B cell (primary cell): ENCODE measurements around the gene SLC2A14. TPM values are rescaled to one million over a fixed set of nuclear protein-coding genes. Genes with fewer than 3 reads are reported as not detected.
A peak's percentile ranks its signal among the peaks of the same experiment; 100 is the strongest.
"Not testable (repeated sequence)": the region's sequence is repeated elsewhere in the genome, so short reads cannot be mapped to it uniquely, and the experiment has no call there.

ENCODE experiments used
- ATAC-seq: fragments of 200-7000 bp; cut with Tn5 transposase; one replicate; pipeline ENCODE4 v1.10.0; 2021; ENCODE audit warnings: low read depth, mild to moderate bottlenecking, moderate number of reproducible peaks, moderate library complexity
- CTCF ChIA-PET: fragments of 350-600 bp; sonication (Branson Sonifier 250); formaldehyde crosslinking; loops from one replicate; lab custom pipeline; 2021; ENCODE audit warnings: antibody characterized with exemption, inconsistent platforms; lab: Charles Lee
- POLR2A ChIA-PET: fragments of 350-600 bp; sonication (Branson Sonifier 250); formaldehyde crosslinking; loops from one replicate; lab custom pipeline; 2021; ENCODE audit warnings: antibody characterized with exemption; lab: Charles Lee
- DNase-seq: peaks from one replicate; pipeline ENCODE4 v3.0.0; 2013
- H2AFZ ChIP-seq: 2 replicates; pipeline ENCODE4 v1.6.1; 2012; ENCODE audit warnings: mild to moderate bottlenecking, low read depth, low read length; ENCODE audit not compliant: insufficient read depth, poor library complexity, severe bottlenecking
- H3K27ac ChIP-seq, 2 donors: 1 replicate in 1 of 2; 2 replicates in 1 of 2; pipeline ENCODE4 v1.5.1; 2012 to 2013; ENCODE audit warnings: low read length in 2 of 2, mild to moderate bottlenecking in 2 of 2, moderate library complexity in 1 of 2
- H3K27me3 ChIP-seq, 4 experiments: fragments of 200-600 bp in 1 of 4; sonication (generic) in 1 of 4; replicated peaks in 1 of 4; 1 replicate in 2 of 4; 2 replicates in 2 of 4; pipeline versions ENCODE4 v1.6.1 to v1.7.0; 2013 to 2016; ENCODE audit warnings: low read length in 3 of 4, mild to moderate bottlenecking in 2 of 4, mixed read lengths in 1 of 4, moderate library complexity in 1 of 4; ENCODE audit not compliant: insufficient read depth in 4 of 4, control insufficient read depth in 3 of 4; ENCODE audit errors: control extremely low read depth in 1 of 4
- H3K36me3 ChIP-seq, 2 experiments: replicated peaks in 1 of 2; 1 replicate in 1 of 2; 2 replicates in 1 of 2; pipeline versions ENCODE4 v1.6.1 to v1.7.1; 2013; ENCODE audit warnings: low read length in 1 of 2; ENCODE audit not compliant: insufficient read depth in 2 of 2, control insufficient read depth in 1 of 2; ENCODE audit errors: control extremely low read depth in 1 of 2, extremely low read depth in 1 of 2
- H3K4me1 ChIP-seq, 2 donors: fragments of 200-600 bp in 1 of 2; sonication (generic) in 1 of 2; 1 replicate in 1 of 2; 2 replicates in 1 of 2; pipeline versions ENCODE4 v1.5.1 to v1.6.1; 2013 to 2017; ENCODE audit warnings: low read length in 2 of 2; ENCODE audit not compliant: control insufficient read depth in 2 of 2, insufficient read depth in 2 of 2
- H3K4me2 ChIP-seq: replicated peaks from 2 replicates; pipeline ENCODE3; 2012; ENCODE audit warnings: mild to moderate bottlenecking, low read depth, low read length; ENCODE audit not compliant: poor library complexity, severe bottlenecking
- H3K4me3 ChIP-seq, 5 experiments: fragments of 200-600 bp in 1 of 5; sonication (generic) in 1 of 5; 1 replicate in 3 of 5; 2 replicates in 2 of 5; pipeline versions ENCODE4 v1.5.1 to v1.7.0; 2011 to 2016; ENCODE audit warnings: low read length in 4 of 5, mild to moderate bottlenecking in 4 of 5, low read depth in 2 of 5, control low read depth in 1 of 5, moderate library complexity in 1 of 5; ENCODE audit not compliant: insufficient read depth in 1 of 5; ENCODE audit errors: control extremely low read depth in 1 of 5, extremely low read depth in 1 of 5
- H3K79me2 ChIP-seq: fragments of 200-600 bp; sonication (generic); one replicate; pipeline ENCODE4 v1.6.0; 2016; ENCODE audit warnings: low read length; ENCODE audit not compliant: control insufficient read depth, insufficient read depth
- H3K9ac ChIP-seq: fragments of 200-600 bp; sonication (generic); 2 replicates; pipeline ENCODE4 v1.6.1; 2017; ENCODE audit warnings: mild to moderate bottlenecking, low read length, moderate library complexity
- H3K9me3 ChIP-seq, 3 donors: one replicate each; pipeline versions ENCODE4 v1.6.1 to v1.7.1; 2013; ENCODE audit warnings: low read length in 2 of 3; ENCODE audit not compliant: control insufficient read depth in 2 of 3, insufficient read depth in 1 of 3; ENCODE audit errors: control extremely low read depth in 1 of 3
- H4K20me1 ChIP-seq: 2 replicates; pipeline ENCODE4 v1.6.0; 2012; ENCODE audit warnings: mild to moderate bottlenecking, low read length; ENCODE audit not compliant: insufficient read depth, control insufficient read depth, poor library complexity, severe bottlenecking
- H3K27ac Mint-ChIP-seq: one replicate; pipeline ENCODE4 v1.8.0; 2021; ENCODE audit warnings: mixed read lengths
- H3K27me3 Mint-ChIP-seq: one replicate; pipeline ENCODE4 v1.8.0; 2021; ENCODE audit warnings: mixed read lengths
- H3K4me1 Mint-ChIP-seq: one replicate; pipeline ENCODE4 v1.8.0; 2021; ENCODE audit warnings: mixed read lengths
- H3K4me3 Mint-ChIP-seq: one replicate; pipeline ENCODE4 v1.8.0; 2021; ENCODE audit warnings: mixed read lengths
- H3K9me3 Mint-ChIP-seq: one replicate; pipeline ENCODE4 v1.8.0; 2022; ENCODE audit warnings: mixed read lengths; ENCODE audit not compliant: insufficient read depth
- WGBS: methylation state at CpG from one replicate; pipeline ENCODE4 v1.1.5; 2013; ENCODE audit warnings: missing lambda C conversion rate; ENCODE audit not compliant: insufficient coverage; 5-methylcytosine and 5-hydroxymethylcytosine counted together
- intact Hi-C: fragments of 100-400 bp; cut with micrococcal nuclease; formaldehyde crosslinking; loops from one replicate; pipeline ENCODE4 v1.10.0; 2022
- polyA plus RNA-seq: library from polyadenylated mRNA; depleted of rRNA; stranded (reverse); fragments of >200 nt; gene quantifications from 2 replicates; pipeline ENCODE4 v1.2.3, GENCODE V29; 2012
- total RNA-seq, 2 donors: library from RNA; stranded (reverse); fragments of 120-200 nt in 1 of 2; gene quantifications; 1 replicate in 1 of 2; 2 replicates in 1 of 2; pipeline versions ENCODE4 v1.2.3 to v1.2.4, GENCODE V29; 2013 to 2022

SLC2A14 gene
- total and polyA plus RNA-seq, 2 donors (not counting 1 experiment from before 2014, with no cell fraction given), result 2.5 to 4.7 TPM

- 100% methylated on average over 3 of the region's 5 CpGs for WGBS
- ATAC-seq, H2AFZ ChIP-seq, H3K27ac ChIP-seq, POLR2A ChIA-PET, DNase-seq, H3K9me3 ChIP-seq, H3K4me3 Mint-ChIP-seq, H3K4me2 ChIP-seq, H3K36me3 ChIP-seq, H3K9ac ChIP-seq, H4K20me1 ChIP-seq, intact Hi-C loops, H3K79me2 ChIP-seq, H3K9me3 Mint-ChIP-seq, H3K4me3 ChIP-seq, CTCF ChIA-PET, H3K27me3 ChIP-seq, H3K27ac Mint-ChIP-seq, H3K4me1 Mint-ChIP-seq: not testable (repeated sequence)
- H3K4me1 ChIP-seq, result peaks cover 0 to 12% of the 10 kb centered on the region in 2 donors
- peaks cover 14% of the 10 kb centered on the region for H3K27me3 Mint-ChIP-seq
Observed at GRCh38 chr12:7850099-7850498, 22.6 kb downstream of the SLC2A14 start.

DNA sequence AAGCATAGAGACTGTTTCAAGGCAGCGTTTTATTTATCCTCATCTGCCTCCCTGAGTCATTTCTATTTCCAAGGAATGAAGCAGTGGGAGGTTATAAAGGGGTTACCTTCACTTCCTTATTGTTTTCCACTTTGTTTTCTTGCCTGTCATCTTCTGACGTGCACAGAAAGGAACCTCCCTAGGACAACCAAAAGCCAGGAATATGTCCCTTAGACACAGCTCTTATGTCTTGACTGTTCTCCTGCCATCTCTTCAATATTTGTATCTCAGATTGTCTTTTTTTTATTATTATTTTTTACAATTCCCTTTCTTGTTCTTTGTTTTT, 24.7 kb downstream of the SLC2A14 start:
- intact Hi-C loops, H3K36me3 ChIP-seq, H4K20me1 ChIP-seq, H3K4me2 ChIP-seq, H2AFZ ChIP-seq, H3K27me3 Mint-ChIP-seq, ATAC-seq, H3K9ac ChIP-seq, H3K9me3 ChIP-seq, DNase-seq, H3K79me2 ChIP-seq, H3K27ac Mint-ChIP-seq, H3K4me3 Mint-ChIP-seq, H3K27me3 ChIP-seq, H3K4me3 ChIP-seq, H3K27ac ChIP-seq, H3K9me3 Mint-ChIP-seq, POLR2A ChIA-PET, CTCF ChIA-PET: not testable (repeated sequence)
- H3K4me1 Mint-ChIP-seq, result peaks cover 13% of the 10 kb centered on the region
- peaks cover 4 to 19% of the 10 kb centered on the region in 2 donors for H3K4me1 ChIP-seq
- no CpG with 5 or more reads among the region's 2 CpGs for WGBS

DNA sequence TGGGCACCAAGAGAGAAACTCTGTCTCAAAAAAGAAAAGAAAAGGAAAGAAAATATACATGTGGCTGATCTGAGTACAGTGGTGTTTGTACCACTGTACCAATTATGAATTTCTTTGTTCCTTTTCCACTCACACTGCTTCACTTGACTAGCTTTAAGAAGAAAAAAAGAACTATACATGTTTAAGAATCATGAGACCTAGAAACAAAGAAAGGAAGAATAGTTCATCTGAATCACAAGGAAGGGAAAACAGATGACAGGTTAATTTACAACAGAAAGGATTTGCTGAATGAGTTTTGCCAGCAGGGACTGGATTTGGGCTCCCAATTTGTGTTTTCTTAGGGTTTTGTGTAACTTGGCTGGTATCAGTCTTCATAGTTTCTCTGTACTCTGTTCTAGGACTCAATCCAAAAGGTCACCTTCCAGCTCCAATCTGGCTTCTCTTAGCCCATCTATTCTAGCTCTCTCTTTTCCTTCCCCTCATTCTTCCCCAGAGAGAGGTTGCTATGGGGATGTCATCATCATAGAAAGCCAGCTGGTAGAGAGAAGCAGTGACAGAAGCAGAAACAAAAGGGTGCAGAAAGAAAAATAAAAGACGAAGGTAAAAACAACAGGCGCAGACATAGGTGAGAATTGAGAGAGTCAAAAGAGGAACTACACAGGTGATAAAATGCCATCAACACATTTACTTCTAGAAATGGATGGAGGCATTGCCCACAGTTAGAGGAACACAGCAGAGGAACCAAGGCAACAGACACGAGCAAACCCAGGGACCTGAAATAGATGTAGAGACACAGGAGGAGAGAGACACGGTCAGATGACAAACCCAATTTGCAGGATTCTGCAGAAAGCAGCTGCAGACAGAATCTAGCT, 25.3 kb downstream of the SLC2A14 start:
- DNase-seq, result peak; percentile 32
- H3K9me3 Mint-ChIP-seq, H2AFZ ChIP-seq, H3K27ac ChIP-seq, H3K27ac Mint-ChIP-seq, H3K4me3 ChIP-seq, H3K79me2 ChIP-seq, H3K4me3 Mint-ChIP-seq, H3K4me2 ChIP-seq, H4K20me1 ChIP-seq, H3K27me3 Mint-ChIP-seq, POLR2A ChIA-PET, H3K9ac ChIP-seq, H3K27me3 ChIP-seq, intact Hi-C loops, H3K9me3 ChIP-seq, H3K36me3 ChIP-seq: not testable (repeated sequence)
- peak; percentile 96 for ATAC-seq
- no CpG with 5 or more reads among the region's 4 CpGs for WGBS
- CTCF ChIA-PET, result interaction anchor here (0.7 kb wide), 1 partner anchor 424 kb away, joined by 3 read pairs; no protein-coding TSS in a partner anchor
- H3K4me1 ChIP-seq, result peaks cover 4 to 21% of the 10 kb centered on the region in 2 donors
- H3K4me1 Mint-ChIP-seq, result peaks cover 13% of the 10 kb centered on the region
